GM19324 (cell line): Measurements from ENCODE around the gene SLC35B2.

Experiments
- ATAC-seq: cut with Tn5 transposase; IDR thresholded peaks from one replicate; pipeline ENCODE4 v1.9.1; 2021; ENCODE audit warnings: mild to moderate bottlenecking, moderate library complexity; ENCODE audit not compliant: unreplicated experiment, low FRiP score

SLC35B2 gene

GRCh38 chr6:44255105-44255808 is 2.1 kb downstream of the SLC35B2 start:
- no peak for ATAC-seq

DNA sequence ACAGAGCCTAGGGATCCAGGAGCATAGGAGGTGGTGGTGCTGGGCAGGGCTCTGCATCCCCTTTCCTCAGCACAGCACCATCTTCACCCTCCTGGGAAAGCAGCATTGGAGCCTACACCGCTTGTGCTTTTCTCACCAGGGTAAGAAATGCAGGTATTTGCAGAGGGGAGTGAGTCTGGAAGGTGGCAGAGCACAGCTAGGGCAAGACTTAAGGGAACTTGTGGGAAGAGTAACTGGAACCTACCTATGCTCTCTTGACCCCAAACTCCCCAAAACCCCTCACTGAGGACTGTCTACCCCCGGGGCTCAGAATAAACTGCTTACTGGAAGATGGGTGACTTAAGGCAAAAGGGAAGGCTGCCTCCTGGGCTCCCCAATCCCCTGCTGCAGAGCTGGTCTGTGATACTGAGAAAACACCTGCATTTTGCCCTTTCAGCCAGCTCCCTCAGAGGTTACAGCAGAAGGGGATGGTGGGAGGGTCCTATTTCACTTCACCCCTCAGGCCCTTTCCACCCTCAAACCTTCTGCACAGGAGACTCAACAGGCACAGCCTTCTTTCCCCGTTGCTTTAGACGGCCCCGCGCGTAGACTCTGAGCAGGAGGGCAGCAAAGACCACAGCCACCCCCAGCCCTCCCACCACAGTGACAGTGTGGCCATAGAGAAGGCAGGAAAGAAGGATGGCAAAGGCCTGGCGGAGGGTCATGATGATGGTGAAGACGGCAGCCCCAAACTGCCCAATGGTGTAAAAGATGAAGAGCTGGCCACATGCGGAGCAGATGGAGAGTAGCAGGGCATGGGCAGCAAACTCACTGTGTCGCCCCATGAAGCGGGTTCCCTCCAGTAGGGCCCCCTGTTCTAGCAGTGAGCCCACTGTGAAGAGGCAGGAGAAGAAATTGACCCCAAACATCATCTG is 2.9 kb downstream of the SLC35B2 start:
- ATAC-seq = no peak

- no peak for ATAC-seq
Observed at GRCh38 chr6:44253307-44254101, 3.8 kb downstream of the SLC35B2 start.

DNA sequence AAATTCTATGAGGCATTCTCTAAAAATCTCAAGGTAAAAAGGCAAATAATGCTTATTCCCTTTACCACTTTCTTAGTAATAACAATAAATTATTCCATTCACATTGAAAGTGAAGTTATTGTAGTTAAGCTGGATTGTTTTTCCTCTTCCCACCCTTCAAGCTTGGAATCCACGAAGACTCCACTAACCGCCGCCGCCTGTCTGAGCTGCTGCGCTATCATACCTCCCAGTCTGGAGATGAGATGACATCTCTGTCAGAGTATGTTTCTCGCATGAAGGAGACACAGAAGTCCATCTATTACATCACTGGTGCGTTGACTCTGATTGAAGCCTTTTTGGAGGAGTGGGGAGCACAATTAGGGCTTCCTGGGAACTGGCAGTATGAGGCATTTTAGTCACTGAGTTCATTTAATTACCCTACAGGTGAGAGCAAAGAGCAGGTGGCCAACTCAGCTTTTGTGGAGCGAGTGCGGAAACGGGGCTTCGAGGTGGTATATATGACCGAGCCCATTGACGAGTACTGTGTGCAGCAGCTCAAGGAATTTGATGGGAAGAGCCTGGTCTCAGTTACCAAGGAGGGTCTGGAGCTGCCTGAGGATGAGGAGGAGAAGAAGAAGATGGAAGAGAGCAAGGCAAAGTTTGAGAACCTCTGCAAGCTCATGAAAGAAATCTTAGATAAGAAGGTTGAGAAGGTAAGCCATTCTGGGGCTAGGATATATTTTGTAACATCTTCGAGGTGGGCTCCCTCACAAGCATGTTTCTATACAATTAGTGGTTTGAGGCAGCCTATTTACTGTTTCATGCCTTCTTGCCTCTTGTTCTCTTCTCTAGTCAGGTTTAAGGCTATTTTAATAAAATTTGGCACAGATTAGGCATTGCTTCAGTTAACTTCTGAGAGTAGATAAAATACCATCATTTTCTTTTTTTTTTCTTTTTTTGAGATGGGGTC is 5.5 kb downstream of the SLC35B2 start:
- no peak for ATAC-seq

DNA sequence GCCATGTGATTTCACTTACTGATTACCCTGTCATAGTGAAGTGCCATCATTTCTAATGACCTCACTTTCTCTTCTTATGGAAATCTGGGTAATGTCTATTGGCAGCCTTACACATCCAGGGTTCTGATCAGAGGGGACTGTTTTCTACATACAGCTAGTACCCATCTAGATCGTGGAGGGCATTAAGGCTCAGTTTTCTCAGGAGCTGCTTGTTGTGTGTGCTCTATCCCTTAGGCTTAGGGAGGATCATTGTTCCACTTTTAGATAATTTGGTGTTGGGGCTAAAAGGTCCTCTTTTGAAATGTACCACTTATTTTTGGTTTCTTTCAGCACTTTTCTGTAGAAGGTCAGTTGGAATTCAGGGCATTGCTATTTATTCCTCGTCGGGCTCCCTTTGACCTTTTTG is 6.6 kb downstream of the SLC35B2 start:
- ATAC-seq = no peak

DNA sequence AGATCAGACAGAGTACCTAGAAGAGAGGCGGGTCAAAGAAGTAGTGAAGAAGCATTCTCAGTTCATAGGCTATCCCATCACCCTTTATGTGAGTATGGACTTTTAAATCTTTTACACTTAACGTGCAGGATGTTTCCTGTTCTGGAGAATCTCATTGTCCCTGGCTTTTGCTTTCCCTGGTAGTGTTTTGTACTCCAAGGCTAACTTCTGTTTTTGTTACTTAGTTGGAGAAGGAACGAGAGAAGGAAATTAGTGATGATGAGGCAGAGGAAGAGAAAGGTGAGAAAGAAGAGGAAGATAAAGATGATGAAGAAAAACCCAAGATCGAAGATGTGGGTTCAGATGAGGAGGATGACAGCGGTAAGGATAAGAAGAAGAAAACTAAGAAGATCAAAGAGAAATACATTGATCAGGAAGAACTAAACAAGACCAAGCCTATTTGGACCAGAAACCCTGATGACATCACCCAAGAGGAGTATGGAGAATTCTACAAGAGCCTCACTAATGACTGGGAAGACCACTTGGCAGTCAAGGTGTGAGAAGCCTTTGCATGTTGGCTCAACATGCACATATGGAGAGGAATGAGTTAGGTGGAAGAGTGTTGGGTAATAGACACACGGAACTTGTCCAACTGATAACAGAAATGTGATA is 7.1 kb downstream of the SLC35B2 start:
- ATAC-seq = no peak

DNA sequence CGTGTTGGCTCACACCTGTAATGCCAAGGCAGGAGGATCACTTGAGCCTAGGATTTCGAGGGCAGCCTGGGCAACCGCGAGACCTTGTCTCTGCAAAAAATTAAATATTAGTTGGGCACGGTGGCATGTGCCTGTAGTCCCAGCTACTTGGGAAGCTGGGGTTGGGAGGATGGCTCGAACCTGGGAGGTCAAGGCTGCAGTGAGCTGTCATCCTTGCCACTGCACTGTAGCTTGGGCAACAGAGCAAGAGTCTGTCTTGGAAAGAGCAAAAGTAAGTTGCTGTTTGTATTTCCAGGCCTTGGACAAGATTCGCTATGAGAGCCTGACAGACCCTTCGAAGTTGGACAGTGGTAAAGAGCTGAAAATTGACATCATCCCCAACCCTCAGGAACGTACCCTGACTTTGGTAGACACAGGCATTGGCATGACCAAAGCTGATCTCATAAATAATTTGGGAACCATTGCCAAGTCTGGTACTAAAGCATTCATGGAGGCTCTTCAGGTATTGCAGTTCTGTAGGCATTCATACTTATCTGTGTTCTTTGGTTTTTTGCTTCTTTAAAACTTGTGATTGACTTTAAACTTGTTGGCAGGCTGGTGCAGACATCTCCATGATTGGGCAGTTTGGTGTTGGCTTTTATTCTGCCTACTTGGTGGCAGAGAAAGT is 8.1 kb downstream of the SLC35B2 start:
- no peak for ATAC-seq

DNA sequence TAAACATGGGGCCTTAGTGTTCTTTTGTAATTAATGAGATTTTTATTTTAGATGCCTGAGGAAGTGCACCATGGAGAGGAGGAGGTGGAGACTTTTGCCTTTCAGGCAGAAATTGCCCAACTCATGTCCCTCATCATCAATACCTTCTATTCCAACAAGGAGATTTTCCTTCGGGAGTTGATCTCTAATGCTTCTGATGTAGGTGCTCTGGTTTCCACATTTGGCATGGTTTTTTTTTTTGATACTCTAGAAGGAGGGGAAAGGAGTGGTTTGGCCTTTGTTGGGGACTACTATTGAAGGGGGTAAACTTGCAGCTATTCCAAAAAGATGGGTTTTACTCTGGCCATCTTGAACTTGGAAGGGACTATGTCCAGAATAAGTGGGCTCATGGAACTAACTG is 8.7 kb downstream of the SLC35B2 start:
- no peak for ATAC-seq

- peak; percentile 47 for ATAC-seq
Observed at GRCh38 chr6:44247338-44248302, 9.7 kb downstream of the SLC35B2 start.

DNA sequence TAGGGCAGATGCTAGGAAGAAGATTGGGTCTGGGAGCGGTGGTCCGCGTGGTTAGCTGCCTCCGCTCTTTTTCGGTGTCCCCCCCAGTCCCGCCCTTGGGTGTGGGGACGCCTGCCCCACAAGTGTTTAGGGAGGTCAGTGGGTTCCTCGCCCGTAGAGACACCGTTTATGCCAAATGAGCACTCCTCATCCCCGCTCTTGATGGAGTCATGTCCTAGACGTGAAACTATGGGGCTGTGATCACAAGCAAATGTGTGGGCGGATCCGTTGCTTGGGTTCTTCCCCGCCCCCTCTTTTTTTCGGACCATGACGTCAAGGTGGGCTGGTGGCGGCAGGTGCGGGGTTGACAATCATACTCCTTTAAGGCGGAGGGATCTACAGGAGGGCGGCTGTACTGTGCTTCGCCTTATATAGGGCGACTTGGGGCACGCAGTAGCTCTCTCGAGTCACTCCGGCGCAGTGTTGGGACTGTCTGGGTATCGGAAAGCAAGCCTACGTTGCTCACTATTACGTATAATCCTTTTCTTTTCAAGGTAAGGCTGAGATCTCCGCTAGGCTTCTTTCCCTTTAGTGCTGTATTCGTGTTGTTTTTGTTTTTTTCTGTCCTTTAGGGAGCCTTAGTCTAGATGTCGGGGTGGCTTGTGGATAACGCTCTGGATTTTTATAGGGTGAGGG is 10.5 kb downstream of the SLC35B2 start, which contains the start of gene HSP90AB1:
Gene HSP90AB1 (plus strand): TSS at position 439 of the 675 bp plus-strand sequence. CDS start 1,529 bp downstream, outside the sequence.
- ATAC-seq = peak; percentile 67

- ATAC-seq = peak; percentile 58
Observed at GRCh38 chr6:44245912-44246662, 11.2 kb downstream of the SLC35B2 start.

DNA sequence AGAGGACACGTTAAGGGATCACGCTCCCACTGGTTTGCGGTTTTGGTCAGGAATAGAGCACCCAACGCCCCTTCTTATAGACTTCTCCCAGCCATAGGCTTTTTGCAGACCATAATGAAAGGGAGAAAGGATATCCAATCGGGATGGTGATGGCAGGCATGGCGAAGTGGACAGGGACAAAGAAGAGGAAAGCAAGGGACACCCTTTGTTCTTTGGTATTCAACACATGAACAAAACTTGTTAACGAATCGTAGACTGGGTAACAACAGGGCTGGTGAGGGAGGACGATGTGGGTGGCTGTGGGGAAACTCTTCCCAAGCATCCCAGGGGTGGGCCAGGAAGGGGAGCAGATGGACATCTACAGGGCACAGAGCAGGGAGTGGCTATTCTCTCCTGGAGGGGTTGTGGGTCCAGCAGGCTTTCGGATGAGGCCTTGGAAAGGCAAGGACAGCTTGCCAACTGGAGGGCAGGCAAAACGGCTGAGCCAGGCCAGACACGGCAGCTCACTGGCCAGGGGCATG is 11.9 kb downstream of the SLC35B2 start:
- ATAC-seq = no peak

DNA sequence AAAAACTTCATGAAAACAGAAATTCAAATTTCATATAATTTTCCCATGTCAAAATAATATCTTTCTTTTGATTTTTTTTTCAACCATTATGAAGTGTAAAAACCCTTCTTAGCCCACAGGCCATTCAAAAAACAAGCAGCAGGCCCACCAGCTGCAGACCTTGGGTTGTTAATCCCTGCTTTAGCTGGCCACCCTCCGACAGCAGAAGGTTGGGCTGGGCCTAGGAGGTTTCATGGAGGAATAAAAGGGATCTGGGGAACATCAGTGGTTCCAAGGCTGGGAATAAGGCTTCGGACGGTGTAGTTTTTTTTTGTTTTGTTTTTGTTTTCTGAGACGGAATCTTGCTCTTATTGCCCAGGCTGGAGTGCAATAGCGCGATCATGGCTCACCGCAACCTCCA is 14.0 kb downstream of the SLC35B2 start:
- no peak for ATAC-seq

DNA sequence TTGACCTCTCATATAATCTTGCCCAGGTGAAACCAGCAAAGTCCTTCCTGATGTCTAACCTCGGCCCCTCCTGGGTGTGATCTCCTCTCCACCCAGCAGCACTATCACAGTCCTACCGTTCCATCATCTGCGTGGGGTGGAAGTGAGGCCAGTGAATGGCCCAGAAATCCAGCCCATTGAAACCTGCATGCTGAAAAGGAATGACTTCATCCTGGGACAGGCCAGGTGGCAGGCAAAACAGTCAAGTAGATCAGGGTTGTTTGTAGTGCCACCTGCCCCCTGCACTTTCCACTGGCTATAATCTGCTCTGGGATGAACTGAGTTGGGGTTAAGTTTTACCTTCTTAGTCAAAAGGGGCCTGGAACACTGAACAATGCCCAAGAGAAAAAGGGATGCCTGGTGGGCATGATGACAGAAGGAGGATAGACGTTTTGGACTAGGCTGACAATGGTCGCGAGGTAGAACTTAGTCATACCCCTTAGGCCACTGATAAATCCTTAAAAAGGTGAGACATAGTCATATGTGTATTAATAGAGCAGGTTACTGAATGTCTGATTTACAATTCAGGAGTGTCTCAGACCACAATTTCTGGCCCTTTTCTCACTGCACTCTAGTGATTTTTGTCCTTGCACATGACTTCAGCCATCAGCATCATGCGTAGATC is 18.5 kb downstream of the SLC35B2 start:
- ATAC-seq = no peak

DNA sequence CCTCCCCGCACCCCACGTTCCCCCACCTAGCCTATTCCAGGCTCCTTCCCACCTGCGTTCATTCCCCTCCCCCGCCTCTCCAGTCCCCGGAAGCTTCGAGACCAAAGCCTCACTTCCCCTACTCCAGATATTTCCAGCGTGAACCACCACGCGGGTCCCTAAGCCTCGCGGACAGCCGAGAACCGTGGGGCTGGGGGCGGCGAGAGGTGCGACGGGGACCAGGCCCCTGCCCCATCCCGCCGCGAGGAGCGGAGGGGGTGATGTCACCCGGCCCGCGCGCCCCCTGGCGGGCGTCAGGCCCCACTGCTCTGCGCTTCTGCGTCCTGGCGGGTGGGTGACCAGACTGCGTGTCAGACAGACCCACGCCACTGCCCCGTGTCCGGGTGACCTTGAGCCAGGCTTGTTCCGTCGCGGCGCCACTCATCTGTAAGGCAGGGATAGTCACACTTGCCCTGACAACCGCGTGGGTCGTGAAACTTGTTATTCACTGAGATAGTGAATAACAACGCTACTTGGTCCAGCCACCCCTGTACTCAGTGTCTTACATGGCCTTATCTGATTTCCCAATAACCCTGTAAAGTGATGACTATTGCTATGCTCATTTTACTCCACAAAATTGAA is 19.4 kb downstream of the SLC35B2 start:
- ATAC-seq = peak; percentile 77
